NT2/D1 (cell line): ENCODE data around the gene ATP6V1G2.

Experiments used
- SUZ12 ChIP-seq: IDR thresholded peaks from 2 replicates; pipeline ENCODE4 v1.6.1; 2011; ENCODE audit not compliant: insufficient read length, insufficient read depth; ENCODE audit errors: extremely low read depth
- YY1 ChIP-seq: IDR thresholded peaks from 2 replicates; pipeline ENCODE4 v1.6.1; 2011; ENCODE audit not compliant: insufficient read length, insufficient read depth
- ZNF274 ChIP-seq: IDR thresholded peaks from 2 replicates; pipeline ENCODE4 v1.6.1; 2011; ENCODE audit warnings: mild to moderate bottlenecking, low read depth, low read length

DNA sequence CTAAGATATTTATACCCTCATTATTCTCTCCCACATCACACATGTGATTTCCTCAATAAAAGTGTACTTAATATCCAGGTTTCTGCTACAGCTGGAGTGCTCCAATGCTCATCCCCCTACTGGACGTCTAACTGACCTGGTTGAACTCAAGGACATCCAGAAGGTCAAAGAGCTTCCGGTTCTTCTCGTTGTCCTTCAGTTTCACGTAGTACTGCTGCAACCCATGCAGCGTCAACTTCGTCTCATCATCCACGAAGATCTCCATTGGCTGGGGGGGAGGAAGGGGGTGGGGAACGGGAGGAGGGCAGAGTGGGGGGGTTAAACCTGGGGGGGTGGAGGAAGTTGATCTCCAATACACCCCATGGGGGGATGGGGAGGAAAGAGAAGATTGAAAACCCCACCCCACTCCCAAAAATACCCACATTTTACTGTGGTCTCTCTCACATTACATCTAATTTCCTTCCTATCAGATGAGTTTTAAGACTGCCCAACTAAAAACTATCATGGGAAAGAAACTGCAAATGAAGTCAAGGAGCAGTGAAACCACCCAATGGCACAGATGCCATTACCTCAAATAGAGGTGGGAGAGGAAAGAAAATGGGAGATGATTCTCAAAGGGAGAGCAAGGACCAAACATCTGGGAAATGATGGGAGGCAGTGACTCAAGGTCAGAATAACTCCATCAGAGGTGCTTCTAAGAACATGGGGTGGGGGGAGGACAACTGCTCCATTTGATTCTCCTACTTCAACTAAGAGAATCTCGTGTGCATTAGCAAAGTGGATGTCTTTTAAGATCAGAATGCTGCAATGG is 13.6 kb downstream of the ATP6V1G2 start:
- TF ChIP-seq YY1 (no peak), SUZ12 (no peak), ZNF274 (no peak)
